GM23338 (cell line): ENCODE measurements around the gene ERH. TPM values are rescaled to one million over a fixed set of nuclear protein-coding genes. Genes with fewer than 3 reads are reported as not detected.

Experiments used
- ATAC-seq: fragments of 200-7000 bp; cut with Tn5 transposase; 3 replicates; pipeline ENCODE4 v1.9.1; 2020
- DNase-seq: peaks from one replicate; pipeline ENCODE4 v3.0.0-alpha.2; 2015; ENCODE audit warnings: low spot score
- H2AFZ ChIP-seq: fragments of 200-600 bp; sonication (generic); 2 replicates; pipeline ENCODE4 v1.8.0; 2016; ENCODE audit warnings: antibody characterized with exemption, mild to moderate bottlenecking, moderate library complexity
- H3F3A ChIP-seq: fragments of 200-600 bp; sonication (generic); replicated peaks from 2 replicates; pipeline ENCODE4 v1.8.0; 2017; ENCODE audit warnings: antibody characterized with exemption, mixed run types, low read depth
- H3K27ac ChIP-seq: fragments of 200-600 bp; sonication (generic); 2 replicates; pipeline ENCODE4 v1.6.1; 2016; ENCODE audit warnings: low read depth
- H3K27me3 ChIP-seq: fragments of 200-600 bp; sonication (generic); 2 replicates; pipeline ENCODE4 v1.8.0; 2016; ENCODE audit warnings: mild to moderate bottlenecking, mixed run types, moderate library complexity; ENCODE audit not compliant: insufficient read depth
- H3K36me3 ChIP-seq: fragments of 200-600 bp; sonication (generic); 2 replicates; pipeline ENCODE4 v1.8.0; 2016; ENCODE audit warnings: mild to moderate bottlenecking; ENCODE audit not compliant: insufficient read depth
- H3K4me1 ChIP-seq: fragments of 200-600 bp; sonication (generic); 2 replicates; pipeline ENCODE4 v1.8.0; 2016; ENCODE audit warnings: mild to moderate bottlenecking, moderate library complexity; ENCODE audit not compliant: insufficient read depth
- H3K4me2 ChIP-seq: fragments of 200-600 bp; sonication (generic); 2 replicates; pipeline ENCODE4 v1.7.1; 2017; ENCODE audit warnings: mixed run types
- H3K4me3 ChIP-seq: fragments of 200-600 bp; sonication (generic); 2 replicates; pipeline ENCODE4 v1.6.1; 2016; ENCODE audit warnings: mixed run types
- H3K79me2 ChIP-seq: fragments of 200-600 bp; sonication (generic); replicated peaks from 2 replicates; pipeline ENCODE4 v1.8.0; 2017; ENCODE audit warnings: mild to moderate bottlenecking; ENCODE audit not compliant: insufficient read depth
- H3K9me2 ChIP-seq: fragments of 200-600 bp; sonication (generic); 2 replicates; pipeline ENCODE4 v1.8.0; 2017; ENCODE audit not compliant: insufficient read depth
- H4K20me1 ChIP-seq: fragments of 200-600 bp; sonication (generic); replicated peaks from 2 replicates; pipeline ENCODE4 v1.8.0; 2017; ENCODE audit warnings: mild to moderate bottlenecking; ENCODE audit not compliant: insufficient read depth
- H3K27ac Mint-ChIP-seq: 2 replicates; pipeline ENCODE4 v1.8.0; 2020; ENCODE audit warnings: inconsistent platforms, mild to moderate bottlenecking, moderate library complexity, mixed read lengths
- H3K27me3 Mint-ChIP-seq: 3 replicates; pipeline ENCODE4 v1.8.0; 2022; ENCODE audit warnings: low read depth, mild to moderate bottlenecking, moderate library complexity, mixed read lengths, inconsistent platforms; ENCODE audit not compliant: insufficient read depth, poor library complexity
- H3K36me3 Mint-ChIP-seq: 3 replicates; pipeline ENCODE4 v1.8.0; 2021; ENCODE audit warnings: low read depth, mild to moderate bottlenecking, inconsistent platforms, moderate library complexity, mixed read lengths
- H3K4me1 Mint-ChIP-seq: 3 replicates; pipeline ENCODE4 v1.8.0; 2020; ENCODE audit warnings: mild to moderate bottlenecking, inconsistent platforms, mixed read lengths
- H3K4me3 Mint-ChIP-seq: 3 replicates; pipeline ENCODE4 v1.8.0; 2021; ENCODE audit warnings: moderate library complexity, mild to moderate bottlenecking, inconsistent platforms, mixed read lengths
- H3K9me3 Mint-ChIP-seq: 3 replicates; pipeline ENCODE4 v1.8.0; 2020; ENCODE audit warnings: moderate library complexity, mild to moderate bottlenecking, inconsistent platforms, mixed read lengths
- CREB1 ChIP-seq: fragments of 250-450 bp; sonication (Bioruptor Pico); IDR thresholded peaks from 2 replicates; pipeline ENCODE4 v1.5.0; 2020; ENCODE audit warnings: low read depth, mild to moderate bottlenecking, moderate library complexity
- JUNB ChIP-seq: IDR thresholded peaks from one replicate; pipeline ENCODE4 v1.6.1; 2016; ENCODE audit warnings: antibody characterized with exemption; ENCODE audit not compliant: unreplicated experiment
- POLR2AphosphoS5 ChIP-seq: IDR thresholded peaks from 2 replicates; pipeline ENCODE4 v1.6.1; 2016; ENCODE audit warnings: antibody characterized with exemption, low read depth
- polyA plus RNA-seq: library from polyadenylated mRNA; unstranded; fragments of >200 nt; fragmentation: Nextera tagmentation; extraction: Ambion mirVana; gene quantifications from 2 replicates; pipeline ENCODE4 v1.2.1, GENCODE V29; 2016
- total RNA-seq: library from RNA; depleted of rRNA; stranded (reverse); fragments of >200 nt; shearing (Covaris generic); gene quantifications from 2 replicates; pipeline ENCODE4 v1.2.3, GENCODE V29; 2014
- TF ChIP-seq, protein P1 (sequence below): IDR thresholded peaks from 2 replicates; pipeline ENCODE4 v1.6.1; 2016; ENCODE audit warnings: antibody characterized with exemption
- TF ChIP-seq, protein P2 (sequence below): IDR thresholded peaks from one replicate; pipeline ENCODE4 v1.6.1; 2018; ENCODE audit warnings: antibody characterized with exemption; ENCODE audit not compliant: unreplicated experiment
- TF ChIP-seq, protein P3 (sequence below), 2 experiments: fragments of 200-600 bp in 1 of 2; sonication (generic) in 1 of 2; conservative IDR thresholded peaks; 2 replicates each; pipeline versions ENCODE4 v1.5.1 to v1.6.1; 2016 to 2017; ENCODE audit warnings: antibody characterized with exemption in 2 of 2, low read depth in 2 of 2, mild to moderate bottlenecking in 2 of 2, moderate library complexity in 1 of 2
- TF ChIP-seq, protein P4 (sequence below): fragments of 250-450 bp; sonication (Bioruptor Pico); IDR thresholded peaks from 2 replicates; pipeline ENCODE4 v1.5.0; 2020; ENCODE audit warnings: mild to moderate bottlenecking, moderate library complexity

Gene ERH
- total and polyA plus RNA-seq, 2 experiments from 2014 or later, result 188 to 545 TPM

DNA sequence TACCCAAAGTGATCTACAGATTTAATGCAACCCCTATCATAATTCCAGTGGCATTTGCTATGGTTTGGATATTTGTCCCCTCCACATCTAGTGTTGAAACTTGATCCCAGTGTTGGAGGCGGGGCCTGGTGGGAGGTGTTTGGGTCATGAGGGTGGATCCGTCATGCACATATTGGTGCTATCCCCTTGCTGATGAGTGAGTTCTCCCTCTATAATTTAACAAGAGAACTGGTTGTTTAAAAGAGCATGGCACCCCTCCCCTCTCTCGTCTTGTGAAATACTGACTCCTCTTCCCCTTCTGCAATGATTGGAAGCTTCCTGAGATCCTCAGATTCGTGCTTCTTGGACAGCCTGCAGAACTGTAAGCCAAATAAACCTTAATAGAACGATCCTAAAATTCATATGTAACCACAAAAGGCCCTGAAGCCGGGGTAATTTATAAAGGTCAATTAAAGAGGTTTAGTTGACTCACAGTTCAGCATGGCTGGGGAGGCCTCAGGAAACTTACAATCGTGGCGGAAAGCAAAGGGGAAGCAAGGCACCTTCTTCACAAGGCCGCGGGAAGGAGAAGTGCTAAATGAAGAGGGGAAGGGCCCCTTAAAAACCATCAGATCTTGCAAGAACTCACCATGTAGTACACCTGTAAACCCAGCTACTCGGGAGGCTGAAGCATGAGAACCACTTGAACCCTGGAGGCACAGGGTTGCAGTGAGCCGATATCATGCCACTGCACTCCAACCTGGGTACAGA lies 41.6 kb upstream of the ERH start:
- Mint-ChIP-seq H3K27me3 (peaks cover 3% of the 10 kb centered on the region), H3K36me3 (peaks cover 6% of the 10 kb centered on the region; the same call in 2 of the 3 replicates), H3K27ac (peak overlapping the region; percentile 82), H3K4me3 (no peak overlapping the region), H3K4me1 (peaks cover 27% of the 10 kb centered on the region), H3K9me3 (no peaks in the 10 kb centered on the region)
- Histone ChIP-seq H3K79me2 (peaks cover 25% of the 10 kb centered on the region), H3K4me3 (no peak overlapping the region), H3K36me3 (no peaks in the 10 kb centered on the region), H3K4me2 (no peak overlapping the region), H3K27me3 (no peaks in the 10 kb centered on the region), H2AFZ (no peak overlapping the region), H3K4me1 (peaks cover 13% of the 10 kb centered on the region; the same call in 1 of the 2 replicates), H3F3A (no peaks in the 10 kb centered on the region), H4K20me1 (no peaks in the 10 kb centered on the region; the same call in 1 of the 2 replicates), H3K27ac (no peak overlapping the region; the same call in 1 of the 2 replicates), H3K9me2 (no peaks in the 10 kb centered on the region)
- TF ChIP-seq POLR2AphosphoS5, result no peak
- ATAC-seq (peak; percentile 94), DNase-seq (peak; percentile 67)

DNA sequence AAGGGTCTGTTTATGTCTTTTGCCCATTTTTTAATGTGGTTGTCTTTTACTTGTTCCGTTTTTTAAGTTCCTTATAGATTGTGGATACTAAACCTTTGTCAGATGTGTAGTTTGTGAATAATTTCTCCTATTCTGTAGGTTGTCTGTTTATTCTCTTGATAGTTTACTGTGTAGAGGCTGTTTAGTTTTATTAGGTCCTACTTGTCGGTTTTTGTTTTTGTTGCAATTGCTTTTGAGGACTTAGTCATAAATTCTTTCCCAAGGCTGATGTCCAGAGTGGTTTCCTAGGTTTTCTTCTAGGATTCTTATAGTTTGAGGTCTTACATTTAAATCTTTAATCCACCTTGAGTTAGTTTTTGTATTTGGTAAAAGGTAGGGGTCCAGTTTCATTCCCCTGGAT lies 34.3 kb upstream of the ERH start:
- Mint-ChIP-seq H3K27ac (no peak overlapping the region), H3K4me3 (no peak overlapping the region), H3K9me3 (no peaks in the 10 kb centered on the region), H3K27me3 (no peaks in the 10 kb centered on the region), H3K36me3 (peaks cover 7% of the 10 kb centered on the region; the same call in 2 of the 3 replicates), H3K4me1 (peaks cover 6% of the 10 kb centered on the region; the same call in 2 of the 3 replicates)
- H3K4me1 ChIP-seq, result no peaks in the 10 kb centered on the region
- H3K4me3 ChIP-seq, result no peak overlapping the region
- peaks cover 42% of the 10 kb centered on the region for H3K79me2 ChIP-seq
- no peaks in the 10 kb centered on the region for H3F3A ChIP-seq
- H3K9me2 ChIP-seq, result no peaks in the 10 kb centered on the region
- H3K36me3 ChIP-seq, result 0 out of 2 replicates have a peak, but pooled peaks cover 4% of the 10 kb centered on the region
- H3K27me3 ChIP-seq, result no peaks in the 10 kb centered on the region
- DNase-seq (no peak), ATAC-seq (no peak)
- H2AFZ ChIP-seq, result no peak overlapping the region
- no peak overlapping the region for H3K27ac ChIP-seq
- H4K20me1 ChIP-seq, result no peaks in the 10 kb centered on the region; the same call in none of the 2 replicates
- H3K4me2 ChIP-seq, result no peak overlapping the region
- no peak for TF ChIP-seq JUNB
- TF ChIP-seq, protein P1, sequence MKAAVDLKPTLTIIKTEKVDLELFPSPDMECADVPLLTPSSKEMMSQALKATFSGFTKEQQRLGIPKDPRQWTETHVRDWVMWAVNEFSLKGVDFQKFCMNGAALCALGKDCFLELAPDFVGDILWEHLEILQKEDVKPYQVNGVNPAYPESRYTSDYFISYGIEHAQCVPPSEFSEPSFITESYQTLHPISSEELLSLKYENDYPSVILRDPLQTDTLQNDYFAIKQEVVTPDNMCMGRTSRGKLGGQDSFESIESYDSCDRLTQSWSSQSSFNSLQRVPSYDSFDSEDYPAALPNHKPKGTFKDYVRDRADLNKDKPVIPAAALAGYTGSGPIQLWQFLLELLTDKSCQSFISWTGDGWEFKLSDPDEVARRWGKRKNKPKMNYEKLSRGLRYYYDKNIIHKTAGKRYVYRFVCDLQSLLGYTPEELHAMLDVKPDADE, result no peak
- TF ChIP-seq POLR2AphosphoS5, result no peak
- TF ChIP-seq, protein P2, sequence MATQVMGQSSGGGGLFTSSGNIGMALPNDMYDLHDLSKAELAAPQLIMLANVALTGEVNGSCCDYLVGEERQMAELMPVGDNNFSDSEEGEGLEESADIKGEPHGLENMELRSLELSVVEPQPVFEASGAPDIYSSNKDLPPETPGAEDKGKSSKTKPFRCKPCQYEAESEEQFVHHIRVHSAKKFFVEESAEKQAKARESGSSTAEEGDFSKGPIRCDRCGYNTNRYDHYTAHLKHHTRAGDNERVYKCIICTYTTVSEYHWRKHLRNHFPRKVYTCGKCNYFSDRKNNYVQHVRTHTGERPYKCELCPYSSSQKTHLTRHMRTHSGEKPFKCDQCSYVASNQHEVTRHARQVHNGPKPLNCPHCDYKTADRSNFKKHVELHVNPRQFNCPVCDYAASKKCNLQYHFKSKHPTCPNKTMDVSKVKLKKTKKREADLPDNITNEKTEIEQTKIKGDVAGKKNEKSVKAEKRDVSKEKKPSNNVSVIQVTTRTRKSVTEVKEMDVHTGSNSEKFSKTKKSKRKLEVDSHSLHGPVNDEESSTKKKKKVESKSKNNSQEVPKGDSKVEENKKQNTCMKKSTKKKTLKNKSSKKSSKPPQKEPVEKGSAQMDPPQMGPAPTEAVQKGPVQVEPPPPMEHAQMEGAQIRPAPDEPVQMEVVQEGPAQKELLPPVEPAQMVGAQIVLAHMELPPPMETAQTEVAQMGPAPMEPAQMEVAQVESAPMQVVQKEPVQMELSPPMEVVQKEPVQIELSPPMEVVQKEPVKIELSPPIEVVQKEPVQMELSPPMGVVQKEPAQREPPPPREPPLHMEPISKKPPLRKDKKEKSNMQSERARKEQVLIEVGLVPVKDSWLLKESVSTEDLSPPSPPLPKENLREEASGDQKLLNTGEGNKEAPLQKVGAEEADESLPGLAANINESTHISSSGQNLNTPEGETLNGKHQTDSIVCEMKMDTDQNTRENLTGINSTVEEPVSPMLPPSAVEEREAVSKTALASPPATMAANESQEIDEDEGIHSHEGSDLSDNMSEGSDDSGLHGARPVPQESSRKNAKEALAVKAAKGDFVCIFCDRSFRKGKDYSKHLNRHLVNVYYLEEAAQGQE, result no peak
- TF ChIP-seq CREB1, result no peak
- TF ChIP-seq, protein P3, sequence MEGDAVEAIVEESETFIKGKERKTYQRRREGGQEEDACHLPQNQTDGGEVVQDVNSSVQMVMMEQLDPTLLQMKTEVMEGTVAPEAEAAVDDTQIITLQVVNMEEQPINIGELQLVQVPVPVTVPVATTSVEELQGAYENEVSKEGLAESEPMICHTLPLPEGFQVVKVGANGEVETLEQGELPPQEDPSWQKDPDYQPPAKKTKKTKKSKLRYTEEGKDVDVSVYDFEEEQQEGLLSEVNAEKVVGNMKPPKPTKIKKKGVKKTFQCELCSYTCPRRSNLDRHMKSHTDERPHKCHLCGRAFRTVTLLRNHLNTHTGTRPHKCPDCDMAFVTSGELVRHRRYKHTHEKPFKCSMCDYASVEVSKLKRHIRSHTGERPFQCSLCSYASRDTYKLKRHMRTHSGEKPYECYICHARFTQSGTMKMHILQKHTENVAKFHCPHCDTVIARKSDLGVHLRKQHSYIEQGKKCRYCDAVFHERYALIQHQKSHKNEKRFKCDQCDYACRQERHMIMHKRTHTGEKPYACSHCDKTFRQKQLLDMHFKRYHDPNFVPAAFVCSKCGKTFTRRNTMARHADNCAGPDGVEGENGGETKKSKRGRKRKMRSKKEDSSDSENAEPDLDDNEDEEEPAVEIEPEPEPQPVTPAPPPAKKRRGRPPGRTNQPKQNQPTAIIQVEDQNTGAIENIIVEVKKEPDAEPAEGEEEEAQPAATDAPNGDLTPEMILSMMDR (conservative IDR thresholded peaks at IDR 0.05; ENCODE audit: low read depth in 2 of 2), result no peak
- TF ChIP-seq, protein P4, sequence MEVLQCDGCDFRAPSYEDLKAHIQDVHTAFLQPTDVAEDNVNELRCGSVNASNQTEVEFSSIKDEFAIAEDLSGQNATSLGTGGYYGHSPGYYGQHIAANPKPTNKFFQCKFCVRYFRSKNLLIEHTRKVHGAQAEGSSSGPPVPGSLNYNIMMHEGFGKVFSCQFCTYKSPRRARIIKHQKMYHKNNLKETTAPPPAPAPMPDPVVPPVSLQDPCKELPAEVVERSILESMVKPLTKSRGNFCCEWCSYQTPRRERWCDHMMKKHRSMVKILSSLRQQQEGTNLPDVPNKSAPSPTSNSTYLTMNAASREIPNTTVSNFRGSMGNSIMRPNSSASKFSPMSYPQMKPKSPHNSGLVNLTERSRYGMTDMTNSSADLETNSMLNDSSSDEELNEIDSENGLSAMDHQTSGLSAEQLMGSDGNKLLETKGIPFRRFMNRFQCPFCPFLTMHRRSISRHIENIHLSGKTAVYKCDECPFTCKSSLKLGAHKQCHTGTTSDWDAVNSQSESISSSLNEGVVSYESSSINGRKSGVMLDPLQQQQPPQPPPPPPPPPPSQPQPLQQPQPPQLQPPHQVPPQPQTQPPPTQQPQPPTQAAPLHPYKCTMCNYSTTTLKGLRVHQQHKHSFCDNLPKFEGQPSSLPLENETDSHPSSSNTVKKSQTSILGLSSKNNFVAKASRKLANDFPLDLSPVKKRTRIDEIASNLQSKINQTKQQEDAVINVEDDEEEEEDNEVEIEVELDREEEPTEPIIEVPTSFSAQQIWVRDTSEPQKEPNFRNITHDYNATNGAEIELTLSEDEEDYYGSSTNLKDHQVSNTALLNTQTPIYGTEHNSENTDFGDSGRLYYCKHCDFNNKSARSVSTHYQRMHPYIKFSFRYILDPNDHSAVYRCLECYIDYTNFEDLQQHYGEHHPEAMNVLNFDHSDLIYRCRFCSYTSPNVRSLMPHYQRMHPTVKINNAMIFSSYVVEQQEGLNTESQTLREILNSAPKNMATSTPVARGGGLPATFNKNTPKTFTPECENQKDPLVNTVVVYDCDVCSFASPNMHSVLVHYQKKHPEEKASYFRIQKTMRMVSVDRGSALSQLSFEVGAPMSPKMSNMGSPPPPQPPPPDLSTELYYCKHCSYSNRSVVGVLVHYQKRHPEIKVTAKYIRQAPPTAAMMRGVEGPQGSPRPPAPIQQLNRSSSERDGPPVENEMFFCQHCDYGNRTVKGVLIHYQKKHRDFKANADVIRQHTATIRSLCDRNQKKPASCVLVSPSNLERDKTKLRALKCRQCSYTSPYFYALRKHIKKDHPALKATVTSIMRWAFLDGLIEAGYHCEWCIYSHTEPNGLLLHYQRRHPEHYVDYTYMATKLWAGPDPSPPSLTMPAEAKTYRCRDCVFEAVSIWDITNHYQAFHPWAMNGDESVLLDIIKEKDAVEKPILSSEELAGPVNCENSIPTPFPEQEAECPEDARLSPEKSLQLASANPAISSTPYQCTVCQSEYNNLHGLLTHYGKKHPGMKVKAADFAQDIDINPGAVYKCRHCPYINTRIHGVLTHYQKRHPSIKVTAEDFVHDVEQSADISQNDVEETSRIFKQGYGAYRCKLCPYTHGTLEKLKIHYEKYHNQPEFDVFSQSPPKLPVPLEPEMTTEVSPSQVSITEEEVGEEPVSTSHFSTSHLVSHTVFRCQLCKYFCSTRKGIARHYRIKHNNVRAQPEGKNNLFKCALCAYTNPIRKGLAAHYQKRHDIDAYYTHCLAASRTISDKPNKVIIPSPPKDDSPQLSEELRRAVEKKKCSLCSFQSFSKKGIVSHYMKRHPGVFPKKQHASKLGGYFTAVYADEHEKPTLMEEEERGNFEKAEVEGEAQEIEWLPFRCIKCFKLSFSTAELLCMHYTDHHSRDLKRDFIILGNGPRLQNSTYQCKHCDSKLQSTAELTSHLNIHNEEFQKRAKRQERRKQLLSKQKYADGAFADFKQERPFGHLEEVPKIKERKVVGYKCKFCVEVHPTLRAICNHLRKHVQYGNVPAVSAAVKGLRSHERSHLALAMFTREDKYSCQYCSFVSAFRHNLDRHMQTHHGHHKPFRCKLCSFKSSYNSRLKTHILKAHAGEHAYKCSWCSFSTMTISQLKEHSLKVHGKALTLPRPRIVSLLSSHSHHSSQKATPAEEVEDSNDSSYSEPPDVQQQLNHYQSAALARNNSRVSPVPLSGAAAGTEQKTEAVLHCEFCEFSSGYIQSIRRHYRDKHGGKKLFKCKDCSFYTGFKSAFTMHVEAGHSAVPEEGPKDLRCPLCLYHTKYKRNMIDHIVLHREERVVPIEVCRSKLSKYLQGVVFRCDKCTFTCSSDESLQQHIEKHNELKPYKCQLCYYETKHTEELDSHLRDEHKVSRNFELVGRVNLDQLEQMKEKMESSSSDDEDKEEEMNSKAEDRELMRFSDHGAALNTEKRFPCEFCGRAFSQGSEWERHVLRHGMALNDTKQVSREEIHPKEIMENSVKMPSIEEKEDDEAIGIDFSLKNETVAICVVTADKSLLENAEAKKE (CRISPR knock-in tag), result no peak
